MV-4-11 (cell line): ENCODE measurements around the gene GRIP2.

Experiments
- DNase-seq: peaks from one replicate; lab custom pipeline; 2025; lab: John Stamatoyannopoulos, UW

Gene GRIP2

DNA sequence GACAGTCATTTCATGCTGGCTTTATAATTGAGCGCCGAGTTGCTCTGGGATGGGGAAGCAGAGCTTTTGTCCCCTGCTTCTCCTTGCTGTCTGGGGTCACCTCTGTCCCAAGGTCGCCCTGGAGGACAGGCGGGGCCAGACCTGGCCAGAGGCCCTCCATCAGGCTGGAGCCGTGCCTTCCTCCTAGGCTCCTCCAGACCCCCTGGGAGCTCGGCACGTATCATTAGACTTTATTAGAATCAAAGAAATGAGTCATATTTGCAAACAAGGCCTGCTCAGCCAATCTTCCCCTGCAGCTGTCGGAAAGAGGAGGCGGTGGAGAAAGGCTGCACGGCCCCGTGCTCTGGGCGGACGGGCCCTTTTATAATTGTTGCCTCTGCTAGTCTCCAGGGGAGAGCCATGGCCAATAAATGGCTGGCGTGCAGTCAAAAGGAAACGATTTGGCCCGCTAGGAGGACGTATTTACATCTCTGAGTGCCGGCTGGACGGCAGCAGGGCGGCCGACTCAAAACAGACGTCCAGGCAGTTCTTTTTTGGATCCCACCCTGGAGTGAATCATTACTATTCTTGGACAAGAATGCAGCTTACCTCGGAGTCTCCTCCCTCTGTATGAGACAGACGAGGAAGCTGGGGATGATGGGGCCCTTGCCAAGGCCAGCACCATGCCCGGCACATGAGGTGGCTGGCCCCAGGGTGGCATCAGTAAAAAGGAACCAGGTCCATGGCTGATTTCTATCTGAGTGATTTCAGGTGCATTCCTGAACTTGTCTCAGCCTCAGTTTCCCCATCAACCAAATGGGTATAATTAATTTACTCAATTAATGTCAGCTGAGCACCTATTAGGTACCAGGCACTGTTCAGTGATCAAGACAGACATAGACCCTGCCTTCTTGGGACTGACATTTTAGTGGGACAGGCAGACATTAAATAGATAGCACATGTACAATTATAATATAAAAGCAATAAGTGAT, 87.1 kb downstream of the GRIP2 start:
- DNase-seq: no peak

DNA sequence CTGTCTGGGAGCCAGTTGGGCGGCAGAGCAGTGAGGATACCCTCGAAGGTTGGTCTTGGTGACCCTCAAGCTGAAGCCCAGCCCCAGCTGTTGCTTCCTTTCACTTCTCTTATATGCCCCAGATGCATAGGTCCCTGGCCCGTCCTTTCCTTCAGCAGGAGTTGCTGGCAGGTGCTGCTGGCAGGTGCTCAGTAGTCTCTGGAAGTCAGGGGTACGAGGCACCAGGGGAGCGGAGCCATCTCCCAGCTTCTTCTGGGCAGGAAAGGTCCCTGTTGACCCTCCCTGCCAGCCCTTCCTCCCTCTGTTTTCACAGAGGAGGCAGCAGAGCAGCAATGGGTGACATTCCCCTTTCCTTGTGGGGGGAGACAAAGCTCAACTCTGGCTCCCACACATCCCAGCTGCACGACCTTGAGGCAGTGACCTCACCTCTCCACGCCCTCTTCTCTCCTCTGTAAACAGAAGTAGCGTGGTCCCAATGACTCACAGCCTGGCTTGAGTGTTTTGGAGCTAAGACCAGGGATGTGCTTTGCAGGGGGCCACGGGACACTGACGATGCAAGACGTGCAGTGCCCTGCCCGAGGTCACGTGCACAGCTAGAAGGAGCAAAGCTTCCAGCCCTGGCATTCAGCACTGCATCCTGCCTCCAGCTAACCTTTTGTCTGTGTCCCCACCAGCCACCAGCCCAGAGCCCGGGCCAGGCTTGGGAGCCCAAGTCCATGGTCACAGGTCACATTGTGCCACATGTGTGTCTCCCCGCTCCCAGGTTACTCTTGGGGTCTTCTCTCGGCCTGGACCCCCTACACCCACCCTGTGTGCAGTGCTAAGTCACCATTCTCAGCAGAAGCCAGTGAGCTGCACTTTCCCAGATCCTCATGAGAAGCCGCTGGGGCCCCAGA, 88.0 kb downstream of the GRIP2 start:
- DNase-seq: no peak

DNA sequence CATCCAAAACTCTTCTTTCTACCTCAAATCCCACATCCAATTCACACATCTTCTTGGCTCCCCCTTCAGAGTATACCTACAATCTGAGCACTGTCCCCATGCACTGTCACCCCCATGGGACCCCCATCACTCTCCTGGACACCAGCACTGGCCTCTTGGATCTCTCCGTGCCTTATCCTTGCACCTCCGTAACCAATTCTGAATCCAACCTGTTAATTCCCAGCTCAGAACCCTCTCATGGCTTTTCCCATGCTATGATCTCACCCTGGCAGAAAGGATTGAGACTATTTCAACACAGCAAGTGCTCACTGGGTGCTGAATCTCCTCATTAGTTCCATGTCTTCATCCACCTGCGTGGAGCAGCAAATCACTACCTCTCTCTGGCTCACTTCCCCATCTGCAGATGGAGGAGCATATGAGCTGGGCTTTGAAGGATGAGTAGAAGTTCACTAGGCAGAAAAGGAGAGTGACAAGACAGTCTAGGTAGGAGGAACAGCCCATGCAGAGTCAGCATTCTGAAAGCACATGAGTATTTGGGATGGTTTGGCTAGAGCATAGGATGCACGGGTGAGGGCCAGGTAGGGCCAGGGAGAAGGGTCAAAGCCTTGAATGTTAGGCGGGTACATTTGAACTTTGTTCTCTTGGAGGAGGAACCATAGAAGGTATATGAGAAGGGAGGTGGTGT, 89.1 kb downstream of the GRIP2 start:
- no peak for DNase-seq

DNA sequence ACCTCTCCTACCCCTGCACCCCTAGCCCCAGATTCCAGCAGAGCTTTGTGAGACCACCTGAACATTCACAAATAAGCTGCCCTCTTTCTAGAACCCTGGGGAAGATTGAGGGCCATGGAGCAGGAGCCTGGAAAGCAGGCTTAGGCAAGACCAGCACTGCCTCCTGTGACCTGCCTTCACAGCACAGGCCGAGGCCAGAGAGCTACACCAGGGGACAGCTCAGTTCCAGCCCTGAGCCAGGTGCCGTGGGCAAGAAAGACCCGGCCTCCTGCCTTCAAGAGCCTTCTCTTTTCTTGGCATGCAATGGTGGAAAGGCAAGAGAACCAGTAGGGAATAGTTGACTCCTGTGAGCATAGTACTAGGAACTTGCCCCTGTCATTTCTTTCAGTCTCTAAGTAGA, 89.6 kb downstream of the GRIP2 start:
- DNase-seq: no peak

DNA sequence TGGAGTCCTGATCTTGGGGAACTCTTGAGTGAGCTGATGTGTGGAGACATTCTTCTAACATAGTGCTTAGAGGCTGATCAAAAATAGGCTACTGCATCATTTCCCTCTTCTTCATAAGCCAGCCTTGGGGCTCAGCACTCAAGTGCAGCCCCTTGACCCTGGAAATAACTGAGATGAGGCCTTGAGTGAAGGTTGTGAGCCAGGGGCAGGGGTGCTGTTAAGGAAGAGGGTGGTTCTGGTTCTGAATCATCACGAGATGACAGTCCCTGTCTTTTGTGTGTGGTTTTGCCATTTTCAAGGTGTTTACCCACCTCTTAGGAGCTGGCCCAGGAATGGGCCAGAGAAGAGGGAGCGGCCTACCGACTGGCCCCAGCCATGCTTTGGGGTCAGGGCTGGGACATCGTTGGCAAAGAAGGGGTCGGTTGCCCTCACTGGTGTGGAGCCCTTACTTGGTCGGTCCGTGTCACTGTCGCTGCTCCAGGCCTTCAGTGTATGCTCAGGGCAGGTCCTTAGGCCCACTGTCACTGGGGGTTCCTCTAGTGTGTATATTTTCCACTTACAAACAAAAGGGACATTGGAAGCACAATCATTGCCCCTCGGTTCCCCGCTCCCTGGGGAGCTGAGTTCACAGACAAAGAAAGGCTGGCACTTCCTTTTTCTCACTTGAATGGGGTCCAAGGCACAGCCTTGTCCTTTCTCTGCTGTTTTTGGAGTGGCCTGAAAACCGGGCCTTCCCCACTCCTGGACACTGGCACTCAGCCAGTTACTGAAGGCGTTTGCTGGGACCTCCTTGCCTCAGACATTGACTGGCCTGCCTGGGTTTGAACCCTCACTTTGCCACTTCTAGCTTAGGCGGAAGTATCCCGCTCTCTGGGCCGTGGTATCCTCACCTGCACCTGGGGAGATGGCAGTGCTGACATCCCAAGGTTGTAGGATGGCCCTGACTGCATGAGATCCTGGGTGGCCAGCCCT, 91.1 kb downstream of the GRIP2 start:
- DNase-seq: no peak

DNA sequence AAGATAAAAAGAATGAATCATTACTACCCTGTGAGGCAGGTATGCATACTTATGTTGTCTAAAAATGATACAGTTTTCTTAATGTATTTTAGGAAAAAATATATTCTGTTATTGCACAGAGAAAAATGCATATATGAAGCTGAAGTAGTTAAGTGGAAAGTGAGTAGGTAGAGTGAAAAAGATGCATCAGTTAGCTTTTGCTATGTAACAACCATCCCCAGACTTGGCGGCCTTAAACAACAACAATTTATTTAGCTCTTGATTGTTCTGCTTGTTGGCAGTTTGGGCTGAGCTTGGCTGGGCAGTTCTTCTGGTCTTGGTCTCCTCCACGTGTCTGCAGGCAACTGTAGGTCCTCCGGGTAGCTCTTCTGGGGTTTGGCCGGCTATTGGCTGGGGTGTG, 92.1 kb downstream of the GRIP2 start:
- no peak for DNase-seq

DNA sequence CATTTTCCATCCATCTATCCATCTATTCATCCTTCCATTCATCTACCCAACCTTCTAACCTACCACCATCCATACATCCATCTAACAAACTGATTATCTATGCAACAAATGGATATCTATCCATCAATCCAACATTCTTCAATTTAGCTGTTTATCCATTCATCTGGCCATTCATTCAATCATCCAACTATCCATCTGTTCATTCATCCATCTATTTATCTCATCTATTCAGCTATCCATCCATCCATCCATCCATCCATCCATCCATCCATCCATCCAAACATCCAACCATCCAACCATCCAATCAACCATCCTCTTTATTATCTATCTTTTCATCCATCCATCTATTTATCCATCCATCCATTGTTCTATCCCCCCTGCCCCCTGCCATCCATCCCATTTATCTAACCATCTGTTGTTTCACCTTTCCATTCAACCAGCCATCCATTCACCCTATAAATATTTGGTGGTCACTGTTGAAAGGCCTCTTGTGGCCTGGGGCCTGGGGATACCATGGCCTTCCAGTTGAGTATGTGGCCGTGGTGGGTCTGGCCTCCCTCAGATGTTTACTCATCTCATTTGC, 93.1 kb downstream of the GRIP2 start:
- DNase-seq: no peak

DNA sequence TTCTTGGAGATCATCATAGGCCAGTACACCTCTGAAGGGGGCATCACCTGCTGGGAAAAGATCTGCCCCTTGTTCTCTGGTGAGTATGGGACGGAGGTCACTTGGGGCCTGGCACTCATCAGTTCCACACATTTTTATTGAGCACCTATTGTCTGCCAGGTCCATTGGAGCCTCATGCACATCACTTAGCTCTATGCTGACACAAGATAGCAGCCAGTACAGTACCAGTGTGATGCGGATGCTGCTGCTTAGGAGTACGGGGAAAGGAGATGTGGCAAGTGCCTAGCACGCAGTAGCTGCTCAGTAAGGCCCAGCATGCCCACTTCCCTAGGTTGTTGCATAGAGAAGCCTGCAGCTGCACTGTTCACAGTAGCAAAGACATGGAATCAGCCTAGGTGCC, 94.4 kb downstream of the GRIP2 start:
- DNase-seq: no peak

DNA sequence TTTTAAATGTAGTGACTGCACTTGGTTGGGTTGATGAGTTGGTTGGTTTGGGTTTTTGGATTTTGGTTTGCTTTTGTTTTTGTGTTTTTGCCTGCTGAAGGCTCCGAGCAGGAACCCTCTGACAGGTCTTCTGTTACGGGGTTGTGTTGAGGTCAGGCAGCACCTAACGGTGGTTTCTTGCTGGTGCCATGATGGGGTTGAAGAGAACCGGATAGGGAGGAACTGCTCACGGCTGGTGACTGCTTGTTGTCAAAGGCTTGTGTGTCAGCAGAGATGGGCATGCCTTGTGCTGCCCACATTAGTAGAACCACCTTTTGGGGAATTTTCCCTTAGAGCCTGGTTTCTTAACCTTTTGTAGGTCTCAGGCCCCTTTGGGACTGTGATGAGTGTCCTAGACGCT, 95.8 kb downstream of the GRIP2 start:
- DNase-seq: no peak

DNA sequence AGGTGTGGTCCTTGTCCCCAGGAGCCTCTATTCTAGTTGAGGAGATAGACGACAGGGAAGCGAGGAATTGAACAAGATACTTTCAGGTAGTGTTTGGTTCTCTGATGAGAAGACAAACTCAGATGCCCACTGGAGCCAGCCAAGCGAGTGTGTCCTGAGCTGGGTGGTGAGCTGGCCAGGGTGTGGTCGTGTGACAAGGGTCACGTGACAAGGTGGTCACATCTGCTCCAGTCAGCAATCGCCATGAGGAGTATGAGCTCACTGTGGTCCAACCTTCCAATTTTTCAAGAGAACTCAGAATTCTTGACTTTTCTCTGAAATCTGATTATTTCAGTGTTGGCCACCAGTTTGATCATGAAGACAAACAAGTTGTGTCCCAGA, 98.2 kb downstream of the GRIP2 start:
- no peak for DNase-seq

DNA sequence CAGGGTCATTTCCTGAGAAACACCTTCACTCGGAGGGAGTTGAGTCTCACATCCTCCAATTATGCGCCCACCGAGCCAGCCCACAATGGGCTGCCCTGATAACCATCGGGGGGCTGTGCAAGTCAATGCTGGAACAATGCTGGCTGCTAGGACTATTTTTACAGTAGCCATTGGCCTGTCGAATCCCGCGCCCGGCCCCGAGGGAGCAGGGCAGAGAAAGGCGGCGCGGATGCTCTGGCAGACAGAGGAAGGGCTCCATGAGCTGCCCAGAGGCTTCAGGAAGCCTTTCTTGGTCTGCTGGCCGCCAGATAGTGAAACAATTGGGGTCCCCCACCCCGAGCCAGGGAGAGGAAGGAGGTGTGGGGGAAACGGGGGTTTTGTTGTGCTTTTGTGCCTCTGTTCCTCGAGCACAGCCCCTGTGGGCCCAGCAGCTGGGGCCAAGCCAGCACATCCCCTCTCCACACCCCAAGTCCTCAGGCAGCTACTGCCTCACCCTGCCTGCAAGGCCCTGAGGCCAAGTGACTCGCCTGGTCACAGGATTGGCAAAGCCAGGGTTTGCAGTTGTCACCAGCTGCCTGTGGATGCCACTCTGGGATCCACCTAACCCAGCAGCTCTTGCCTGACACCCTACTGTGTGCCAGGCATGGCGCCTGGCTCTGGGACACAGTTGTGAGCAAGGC, 98.8 kb downstream of the GRIP2 start:
- DNase-seq: no peak

DNA sequence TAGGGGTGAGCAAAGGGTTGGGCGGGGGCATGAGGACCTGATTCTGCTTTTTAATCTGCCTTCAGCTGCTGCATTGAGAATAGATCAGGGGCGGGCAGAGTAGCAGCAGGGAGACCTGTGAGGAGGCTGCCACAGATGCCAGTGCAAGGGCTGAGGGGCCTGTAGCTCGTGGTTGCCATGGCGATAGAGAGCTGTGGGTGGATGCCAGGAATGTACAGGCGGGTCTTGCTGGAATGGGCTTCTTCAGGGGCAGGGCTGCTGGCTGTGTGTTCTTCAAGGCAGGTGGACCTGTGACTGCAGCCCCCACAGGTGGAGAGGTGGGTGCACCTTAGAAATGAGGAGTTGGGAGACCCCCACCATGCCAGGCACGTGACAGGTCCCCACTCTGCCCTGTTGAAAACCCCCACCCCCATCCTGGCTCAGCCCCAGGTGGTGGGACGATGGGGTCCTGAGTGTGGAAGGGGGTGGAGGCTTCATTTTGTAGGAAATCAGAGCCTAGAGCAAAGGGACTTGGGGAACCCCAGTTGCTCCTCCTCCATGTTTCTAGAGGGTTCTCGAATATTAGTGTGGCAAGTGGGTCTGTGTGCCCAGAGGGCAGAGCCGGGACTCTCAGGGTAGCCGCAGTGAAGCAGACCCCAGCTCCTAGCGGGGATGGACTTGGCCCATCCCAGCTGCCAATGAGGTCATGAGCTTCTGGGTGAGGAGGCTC, 99.5 kb downstream of the GRIP2 start:
- no peak for DNase-seq

DNA sequence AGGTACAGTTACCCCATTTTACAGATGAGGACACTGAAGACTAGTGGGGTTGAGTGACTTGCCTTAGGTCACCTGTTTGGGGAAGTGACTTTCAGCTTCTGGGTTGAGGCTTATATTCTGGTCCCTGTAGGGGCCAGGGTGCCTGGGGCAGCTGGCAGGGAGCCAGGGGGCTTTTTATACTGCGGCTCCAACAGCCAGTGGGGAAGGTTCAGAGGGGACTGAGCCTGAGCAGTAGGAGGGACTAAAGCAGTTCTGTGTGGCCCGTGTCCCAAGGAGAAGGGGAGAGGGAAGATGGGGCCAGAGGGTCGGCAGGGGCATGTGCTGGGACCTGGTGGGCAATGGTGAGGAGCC, 100.0 kb downstream of the GRIP2 start:
- DNase-seq: peak; percentile 15

DNA sequence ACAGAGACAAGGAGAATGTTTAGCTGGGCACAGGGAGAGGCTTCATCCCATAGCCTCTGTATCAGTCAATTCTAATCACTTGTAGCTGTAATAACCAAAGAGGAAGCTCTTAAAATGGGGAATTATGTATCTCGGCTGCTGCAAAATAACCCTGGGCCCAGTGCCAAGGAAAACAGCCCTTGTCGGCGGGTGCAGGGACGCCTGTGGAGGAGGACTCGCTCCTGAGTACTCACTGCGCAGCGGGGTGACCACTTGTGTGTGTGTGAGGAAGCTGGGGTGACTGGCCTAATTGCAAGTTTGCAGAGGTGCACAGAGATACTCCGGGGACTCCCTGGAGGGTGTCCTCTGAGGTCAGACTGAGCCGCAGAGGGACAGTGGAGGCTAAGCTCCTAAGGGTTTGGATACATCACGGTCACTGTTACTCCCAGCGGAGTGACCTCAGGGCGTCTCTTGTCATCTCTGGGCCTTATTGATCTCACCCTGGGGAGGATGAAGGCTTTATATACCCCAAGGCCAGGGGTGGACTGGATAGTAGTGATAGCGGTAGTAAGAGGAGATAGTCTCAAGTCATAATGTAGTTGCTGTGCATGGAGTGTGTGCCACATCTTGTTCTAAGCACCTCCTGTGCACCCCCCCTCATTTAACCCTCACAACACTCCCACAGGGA, 100.5 kb downstream of the GRIP2 start:
- peak; percentile 84 for DNase-seq
